ENCODE measurements around the gene TBCA.
"Not testable (repeated sequence)": the region's sequence is repeated elsewhere in the genome, so short reads cannot be mapped to it uniquely, and the experiment has no call there.

Gene TBCA

GRCh38 chr5:77772729-77773128 lies 3.4 kb downstream of the TBCA start:
- DNase-seq: no peak

GRCh38 chr5:77771452-77771851 lies 4.7 kb downstream of the TBCA start:
- no peak for DNase-seq

GRCh38 chr5:77770293-77771005 lies 5.7 kb downstream of the TBCA start:
- DNase-seq: no peak

- DNase-seq: no peak
Observed at GRCh38 chr5:77768978-77769377, 7.2 kb downstream of the TBCA start.

- no peak for DNase-seq
Observed at GRCh38 chr5:77767301-77767700, 8.8 kb downstream of the TBCA start.

- DNase-seq: no peak
Observed at GRCh38 chr5:77761606-77762005, 14.5 kb downstream of the TBCA start.

GRCh38 chr5:77758141-77758938 lies 17.8 kb downstream of the TBCA start:
- no peak for DNase-seq

- DNase-seq: no peak
Observed at GRCh38 chr5:77751328-77752023, 24.7 kb downstream of the TBCA start.

GRCh38 chr5:77750928-77751327 lies 25.2 kb downstream of the TBCA start:
- not testable (repeated sequence) for DNase-seq

GRCh38 chr5:77748160-77748559 lies 28.0 kb downstream of the TBCA start:
- DNase-seq: no peak

GRCh38 chr5:77744116-77744515 lies 32.0 kb downstream of the TBCA start:
- DNase-seq: no peak

- DNase-seq: no peak
Observed at GRCh38 chr5:77743181-77743580, 33.0 kb downstream of the TBCA start.

- DNase-seq: no peak
Observed at GRCh38 chr5:77741608-77742007, 34.5 kb downstream of the TBCA start.

- no peak for DNase-seq
Observed at GRCh38 chr5:77734885-77735284, 41.3 kb downstream of the TBCA start.

GRCh38 chr5:77733130-77733529 lies 43.0 kb downstream of the TBCA start:
- DNase-seq: no peak

GRCh38 chr5:77727190-77727589 lies 48.9 kb downstream of the TBCA start:
- DNase-seq: no peak

GRCh38 chr5:77725616-77726015 lies 50.5 kb downstream of the TBCA start:
- DNase-seq: no peak

- DNase-seq: no peak
Observed at GRCh38 chr5:77724934-77725333, 51.2 kb downstream of the TBCA start.

GRCh38 chr5:77719666-77720363 lies 56.3 kb downstream of the TBCA start:
- DNase-seq: no peak

GRCh38 chr5:77718934-77719610 lies 57.1 kb downstream of the TBCA start:
- DNase-seq: no peak

GRCh38 chr5:77709993-77710685 lies 66.0 kb downstream of the TBCA start:
- DNase-seq: no peak

- DNase-seq: no peak
Observed at GRCh38 chr5:77709340-77709739, 66.8 kb downstream of the TBCA start.

Data from retina (tissue), 1 donor.